GM18861 (cell line): ENCODE measurements around the gene DOCK1.

Source experiments
- ATAC-seq: cut with Tn5 transposase; IDR thresholded peaks from one replicate; pipeline ENCODE4 v1.9.1; 2021; ENCODE audit not compliant: unreplicated experiment

The DOCK1 gene

GRCh38 chr10:127331696-127332095 is 426.5 kb downstream of the DOCK1 start:
- ATAC-seq: no peak

GRCh38 chr10:127332631-127333030 is 427.4 kb downstream of the DOCK1 start:
- ATAC-seq: no peak

DNA sequence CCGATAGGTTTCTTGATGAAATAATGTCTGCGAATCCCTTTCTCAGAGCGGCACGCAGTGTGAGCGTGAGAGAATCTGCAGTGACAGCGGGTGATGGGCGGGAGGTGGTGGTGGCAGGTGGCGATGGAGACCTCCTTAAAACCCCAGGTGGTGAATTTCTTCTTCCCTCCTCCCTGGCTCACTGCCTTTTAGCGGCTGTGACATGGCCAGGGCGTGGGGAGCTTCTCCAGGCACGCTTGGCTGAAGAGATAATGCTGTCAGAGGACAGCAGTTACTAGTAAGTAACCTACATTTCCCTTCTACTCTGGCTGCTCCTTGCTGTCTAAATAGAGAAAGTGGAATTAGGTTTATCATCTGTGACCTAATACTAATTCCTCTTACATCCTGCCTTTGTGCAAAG is 432.6 kb downstream of the DOCK1 start:
- no peak for ATAC-seq

- ATAC-seq: no peak
Measured at GRCh38 chr10:127338399-127339110, 433.3 kb downstream of the DOCK1 start.

GRCh38 chr10:127343821-127344220 is 438.6 kb downstream of the DOCK1 start:
- no peak for ATAC-seq

DNA sequence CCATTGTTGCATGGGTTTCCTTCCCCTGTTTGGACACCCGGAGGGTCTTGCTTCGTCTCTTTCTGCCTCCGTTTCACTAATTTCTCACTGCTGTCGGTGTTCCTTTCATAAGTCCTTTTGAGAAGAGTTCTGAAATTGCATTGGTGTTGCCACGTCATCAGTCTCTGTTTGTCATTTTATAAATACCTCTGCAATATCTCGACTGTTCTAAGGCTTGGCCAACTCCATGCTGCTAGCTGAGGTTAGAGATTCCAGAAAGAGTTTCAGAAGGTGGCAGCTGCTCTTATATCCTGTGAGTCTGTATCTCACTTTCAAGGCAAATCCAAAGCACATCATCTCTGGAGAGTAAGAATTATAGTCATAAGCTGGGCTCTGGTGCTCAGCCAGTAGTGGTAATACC is 439.1 kb downstream of the DOCK1 start:
- ATAC-seq: no peak

GRCh38 chr10:127345231-127345965 is 440.2 kb downstream of the DOCK1 start:
- no peak for ATAC-seq

- ATAC-seq: no peak
Measured at GRCh38 chr10:127346604-127347003, 441.4 kb downstream of the DOCK1 start.

DNA sequence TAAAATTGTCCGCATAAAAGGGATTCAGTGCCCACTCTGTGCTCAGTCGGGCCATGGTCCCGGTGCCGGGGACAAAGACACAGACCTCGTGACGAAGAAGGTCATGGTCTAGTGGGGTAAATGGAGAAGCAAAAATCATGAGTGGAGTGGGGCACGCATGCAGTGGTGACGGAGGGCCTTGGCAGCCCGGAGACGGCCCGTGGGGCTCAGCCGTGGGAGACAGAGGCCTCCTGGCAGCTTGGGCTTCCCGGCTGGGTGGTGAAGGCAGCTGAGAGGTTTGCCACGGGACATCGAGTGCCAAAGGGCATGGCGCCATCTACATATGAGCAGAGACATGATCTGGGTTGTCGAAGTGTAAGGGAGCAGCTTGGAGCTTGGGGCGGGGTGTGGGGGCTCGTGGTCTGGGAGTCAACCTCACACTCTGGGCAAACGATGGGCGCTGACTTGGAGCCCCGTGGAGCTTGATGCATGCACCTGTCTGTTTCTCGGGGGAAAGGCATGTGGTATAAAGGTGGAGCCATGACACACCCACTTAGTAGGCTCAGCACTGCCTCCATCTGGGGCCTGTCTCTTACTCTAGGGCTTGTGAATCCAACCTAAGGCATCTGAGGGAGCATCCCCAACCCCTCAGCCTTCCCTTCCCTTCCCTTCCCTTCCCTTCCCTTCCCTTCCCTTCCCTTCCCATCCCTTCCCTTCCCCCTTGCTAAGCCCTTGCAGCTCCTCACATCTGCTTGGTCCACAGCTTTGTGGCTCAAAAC is 442.2 kb downstream of the DOCK1 start:
- ATAC-seq: no peak

DNA sequence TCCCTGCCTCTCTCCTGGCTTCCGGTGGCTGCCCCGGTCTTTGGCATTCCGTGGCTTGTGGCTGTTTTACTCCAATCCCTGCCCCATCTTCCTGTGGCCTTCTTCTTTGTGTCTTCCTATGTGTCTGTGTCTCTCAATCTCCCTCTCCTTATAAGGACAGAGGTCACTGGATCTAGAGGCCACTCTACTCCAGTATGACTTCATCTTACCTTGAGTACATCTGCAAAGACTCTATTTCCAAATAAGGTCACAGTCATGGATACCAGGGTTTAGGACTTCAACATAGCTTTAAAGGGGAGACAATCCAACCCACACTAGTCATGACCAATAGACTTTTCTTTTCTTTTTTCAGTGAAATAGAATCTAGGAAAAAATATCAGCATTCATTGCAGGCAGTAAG is 444.5 kb downstream of the DOCK1 start:
- no peak for ATAC-seq

GRCh38 chr10:127351542-127351941 is 446.3 kb downstream of the DOCK1 start:
- no peak for ATAC-seq

DNA sequence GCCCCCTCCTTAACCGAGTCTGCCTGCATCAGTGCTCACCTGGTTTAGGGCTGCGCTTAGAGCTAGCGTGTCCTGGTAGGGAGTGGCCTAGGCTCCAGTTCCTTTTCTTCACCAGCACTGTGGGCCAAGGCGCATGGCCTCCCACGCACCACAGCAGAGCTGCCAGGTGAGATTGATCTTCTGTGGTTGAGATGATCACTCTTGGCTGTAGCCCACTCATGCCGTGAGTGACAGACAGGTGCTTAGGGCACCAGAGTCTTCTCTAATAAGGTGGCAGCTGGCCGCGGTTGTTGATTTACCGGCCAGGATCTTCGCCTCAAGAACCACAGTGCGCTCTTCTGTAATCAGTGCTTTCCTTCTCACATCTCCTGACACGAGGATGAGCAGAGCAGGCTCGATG is 448.3 kb downstream of the DOCK1 start:
- ATAC-seq: no peak

GRCh38 chr10:127354255-127354654 is 449.0 kb downstream of the DOCK1 start:
- no peak for ATAC-seq

- ATAC-seq: no peak
Measured at GRCh38 chr10:127354992-127355391, 449.8 kb downstream of the DOCK1 start.

GRCh38 chr10:127356360-127356759 is 451.1 kb downstream of the DOCK1 start:
- ATAC-seq: no peak

DNA sequence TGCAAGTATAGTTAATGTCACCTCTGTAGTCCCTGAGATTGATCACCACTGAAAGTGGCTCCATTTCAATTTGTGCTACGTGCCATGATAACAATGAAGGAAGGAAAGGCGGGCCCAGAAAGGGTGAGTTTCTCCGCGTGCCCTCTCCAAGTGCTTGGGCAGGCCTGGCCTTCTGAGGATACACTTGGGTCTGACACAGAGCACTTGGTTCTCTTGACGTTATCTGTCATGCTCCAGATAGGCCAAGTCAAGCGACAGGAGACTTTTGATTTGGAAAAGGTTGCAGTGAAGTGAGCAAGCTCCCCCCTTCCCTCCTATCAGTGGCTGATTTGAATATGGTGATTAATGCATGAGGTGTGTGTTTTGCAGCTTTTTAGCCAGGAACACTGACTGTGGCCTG is 452.0 kb downstream of the DOCK1 start:
- ATAC-seq: no peak

GRCh38 chr10:127358337-127358736 is 453.1 kb downstream of the DOCK1 start:
- no peak for ATAC-seq

- ATAC-seq: no peak
Measured at GRCh38 chr10:127364034-127364433, 458.8 kb downstream of the DOCK1 start.

DNA sequence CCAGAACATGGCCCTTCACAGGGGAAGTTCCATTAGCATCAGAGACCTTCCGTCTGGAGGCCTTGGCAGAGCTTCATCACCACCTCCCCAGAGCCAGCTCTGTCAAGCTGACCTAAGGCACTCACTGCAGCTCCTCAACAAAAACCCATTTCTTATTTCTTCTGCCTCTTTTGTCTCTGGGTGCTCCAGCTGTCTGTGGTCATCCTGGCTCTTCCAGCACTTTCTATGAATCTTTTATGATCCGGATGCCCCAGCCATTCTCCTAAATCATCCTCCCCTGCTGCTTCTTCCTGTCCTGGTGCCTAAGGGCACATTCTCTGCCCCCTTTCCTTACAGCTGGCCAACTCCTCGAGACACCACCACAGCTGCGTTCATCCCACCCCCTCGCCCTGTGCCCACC is 462.9 kb downstream of the DOCK1 start:
- ATAC-seq: no peak

- no peak for ATAC-seq
Measured at GRCh38 chr10:127368929-127369328, 463.7 kb downstream of the DOCK1 start.

GRCh38 chr10:127370601-127371000 is 465.4 kb downstream of the DOCK1 start:
- no peak for ATAC-seq

- no peak for ATAC-seq
Measured at GRCh38 chr10:127372361-127372760, 467.1 kb downstream of the DOCK1 start.
